Muscle layer of colon (tissue), 2 donors: Measurements from ENCODE around the gene KLHL28.

ENCODE experiments used
- H3K27ac ChIP-seq: one replicate; pipeline ENCODE4 v1.7.0; 2013; ENCODE audit warnings: low read depth, mild to moderate bottlenecking, low read length, moderate library complexity
- H3K27me3 ChIP-seq, 2 donors: one replicate each; pipeline ENCODE4 v1.7.0; 2013; ENCODE audit warnings: low read length in 2 of 2, mild to moderate bottlenecking in 2 of 2; ENCODE audit not compliant: insufficient read depth in 2 of 2, control insufficient read depth in 1 of 2
- H3K36me3 ChIP-seq: one replicate; pipeline ENCODE4 v1.7.0; 2013; ENCODE audit warnings: mild to moderate bottlenecking, low read length; ENCODE audit not compliant: insufficient read depth
- H3K4me1 ChIP-seq: one replicate; pipeline ENCODE4 v1.7.0; 2013; ENCODE audit warnings: mild to moderate bottlenecking, low read length; ENCODE audit not compliant: insufficient read depth
- H3K4me3 ChIP-seq, 2 donors: one replicate each; pipeline ENCODE4 v1.7.0; 2013; ENCODE audit warnings: low read length in 2 of 2, low read depth in 1 of 2, mild to moderate bottlenecking in 1 of 2, moderate library complexity in 1 of 2
- H3K9ac ChIP-seq: one replicate; pipeline ENCODE4 v1.7.0; 2013; ENCODE audit warnings: low read length
- H3K9me3 ChIP-seq: one replicate; pipeline ENCODE4 v1.7.0; 2013; ENCODE audit warnings: mild to moderate bottlenecking, low read length
- donor health status: abdominal sarcoma.
- donor health status: Adenocarcinoma of cecum.

KLHL28 gene

DNA sequence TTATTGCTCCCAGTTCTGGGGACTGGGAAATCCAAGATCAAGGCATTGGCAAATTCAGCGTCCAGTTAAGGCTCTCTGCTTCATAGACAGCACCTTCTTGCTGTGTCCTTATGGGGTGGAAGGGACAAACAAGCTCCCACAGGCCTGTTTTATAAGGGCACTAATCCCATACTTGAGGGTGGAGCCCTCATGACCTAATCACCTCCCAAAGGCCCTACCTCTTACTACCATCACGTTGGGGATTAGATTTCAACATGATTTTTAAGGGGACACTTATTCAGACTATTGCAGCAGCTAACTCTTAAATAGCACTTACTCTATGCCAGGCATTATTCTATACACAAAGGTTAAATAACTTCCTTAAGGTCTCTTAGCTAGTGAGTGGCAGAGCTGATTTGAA is 17.5 kb upstream of the KLHL28 start:
- Histone ChIP-seq H3K4me3 (no peak overlapping the region), H3K9me3 (no peaks in the 10 kb centered on the region), H3K36me3 (no peaks in the 10 kb centered on the region), H3K4me1 (peaks cover 4% of the 10 kb centered on the region), H3K9ac (no peak overlapping the region), H3K27ac (no peak overlapping the region), H3K27me3 (no peaks in the 10 kb centered on the region)

DNA sequence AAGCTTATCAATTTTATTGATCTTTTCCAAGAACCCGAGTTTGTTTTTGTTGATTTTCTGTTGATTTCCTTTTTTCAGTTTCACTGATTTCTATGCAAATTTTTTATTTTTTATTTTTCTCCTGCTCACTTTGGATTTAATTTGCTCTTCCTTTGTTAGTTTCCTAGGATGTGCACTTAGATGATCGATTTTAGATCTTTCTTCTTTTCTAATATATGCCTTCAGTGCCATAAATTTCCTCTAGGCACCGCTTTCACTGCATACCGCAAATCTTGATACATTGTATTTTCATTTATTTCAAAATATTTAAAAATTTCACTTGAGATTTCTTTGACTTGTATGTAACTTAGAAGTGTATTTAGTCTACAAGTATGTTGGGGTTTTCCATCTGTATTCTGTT is 9.7 kb upstream of the KLHL28 start:
- Histone ChIP-seq H3K4me3 (no peak overlapping the region), H3K36me3 (no peaks in the 10 kb centered on the region), H3K27ac (no peak overlapping the region), H3K9ac (no peak overlapping the region), H3K9me3 (no peaks in the 10 kb centered on the region), H3K27me3 (no peaks in the 10 kb centered on the region), H3K4me1 (peaks cover 10% of the 10 kb centered on the region)

DNA sequence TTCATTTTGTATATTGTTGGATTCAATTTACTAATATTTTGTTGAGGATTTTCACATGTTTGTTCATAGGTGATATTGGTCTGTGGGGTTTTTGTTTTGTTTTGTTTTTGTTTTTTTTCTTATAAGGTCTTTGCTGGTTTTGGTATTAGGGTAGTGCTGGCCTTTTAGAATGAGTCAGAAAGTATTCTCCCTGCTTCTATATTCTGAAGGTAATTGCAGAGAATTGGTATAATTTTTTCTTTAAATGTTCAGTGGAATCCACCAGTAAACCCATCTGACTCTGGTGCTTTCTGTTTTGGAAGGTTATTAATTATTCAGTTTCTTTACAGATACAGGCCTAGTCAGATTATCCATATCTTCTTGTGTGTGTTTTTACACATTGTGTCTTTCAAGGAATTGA is 9.2 kb upstream of the KLHL28 start:
- Histone ChIP-seq H3K4me1 (peaks cover 10% of the 10 kb centered on the region), H3K27ac (no peak overlapping the region), H3K27me3 (no peaks in the 10 kb centered on the region), H3K4me3 (no peak overlapping the region), H3K9me3 (no peaks in the 10 kb centered on the region), H3K36me3 (no peaks in the 10 kb centered on the region), H3K9ac (no peak overlapping the region)

DNA sequence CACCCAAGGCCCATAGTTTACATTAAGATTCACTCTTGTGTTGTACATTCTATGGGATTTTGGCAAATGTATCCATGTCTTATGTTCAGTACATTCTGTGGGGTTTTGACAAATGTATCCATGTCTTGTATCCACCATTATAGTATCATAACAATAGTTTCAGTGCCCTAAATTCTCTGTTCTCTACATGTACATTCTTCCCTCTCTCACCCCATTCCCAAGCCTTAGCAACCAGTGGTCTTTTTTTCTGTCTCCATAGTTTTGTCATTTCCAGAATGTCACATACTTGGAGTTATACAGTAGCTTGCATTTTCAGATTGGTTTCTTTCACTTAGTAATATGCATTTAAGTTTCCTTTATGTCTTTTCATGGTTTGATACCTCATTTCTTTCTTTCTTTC is 7.0 kb upstream of the KLHL28 start:
- Histone ChIP-seq H3K27ac (no peak overlapping the region), H3K9ac (no peak overlapping the region), H3K36me3 (no peaks in the 10 kb centered on the region), H3K4me3 (peak overlapping the region in 1 of 2 donors; percentile 8), H3K27me3 (no peaks in the 10 kb centered on the region), H3K4me1 (peaks cover 15% of the 10 kb centered on the region), H3K9me3 (no peaks in the 10 kb centered on the region)

DNA sequence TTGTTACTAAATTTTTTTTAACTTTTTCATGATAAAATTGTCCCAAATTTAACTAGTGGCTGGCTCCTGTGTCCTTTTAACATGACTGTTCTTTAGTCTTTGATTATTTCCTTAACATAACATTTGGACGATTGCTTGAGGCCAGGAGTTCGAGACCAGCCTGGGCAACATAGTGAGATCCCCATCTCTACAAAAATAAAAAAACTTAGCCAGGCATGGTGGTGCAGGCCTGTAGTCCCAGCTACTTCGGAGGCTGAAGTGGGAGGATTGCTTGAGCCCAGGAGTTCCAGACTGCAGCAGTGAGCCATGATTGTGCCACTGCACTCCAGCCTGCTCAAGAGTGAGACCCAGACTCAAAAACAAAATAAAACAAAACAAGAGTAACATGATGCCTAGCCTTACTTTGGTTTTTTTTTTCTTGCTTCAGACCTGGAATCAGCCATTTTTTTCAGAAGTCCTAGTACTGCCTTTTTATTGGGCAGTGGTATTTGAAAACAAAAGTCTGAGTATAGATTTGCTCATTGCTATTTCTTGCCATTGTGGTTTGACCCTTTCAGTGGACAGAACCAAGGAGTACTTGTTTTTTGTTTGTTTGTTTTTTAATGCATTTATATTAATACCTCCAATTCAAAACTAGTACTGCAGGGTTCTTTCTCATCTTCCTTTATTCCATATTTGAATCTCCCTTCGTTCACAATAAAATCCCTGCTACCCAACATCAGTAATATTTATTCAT is 5.0 kb upstream of the KLHL28 start:
- Histone ChIP-seq H3K9ac (no peak overlapping the region), H3K4me1 (peaks cover 21% of the 10 kb centered on the region), H3K27me3 (no peaks in the 10 kb centered on the region), H3K27ac (no peak overlapping the region), H3K9me3 (no peaks in the 10 kb centered on the region), H3K36me3 (no peaks in the 10 kb centered on the region), H3K4me3 (peak overlapping the region in 1 of 2 donors; percentile 28)

DNA sequence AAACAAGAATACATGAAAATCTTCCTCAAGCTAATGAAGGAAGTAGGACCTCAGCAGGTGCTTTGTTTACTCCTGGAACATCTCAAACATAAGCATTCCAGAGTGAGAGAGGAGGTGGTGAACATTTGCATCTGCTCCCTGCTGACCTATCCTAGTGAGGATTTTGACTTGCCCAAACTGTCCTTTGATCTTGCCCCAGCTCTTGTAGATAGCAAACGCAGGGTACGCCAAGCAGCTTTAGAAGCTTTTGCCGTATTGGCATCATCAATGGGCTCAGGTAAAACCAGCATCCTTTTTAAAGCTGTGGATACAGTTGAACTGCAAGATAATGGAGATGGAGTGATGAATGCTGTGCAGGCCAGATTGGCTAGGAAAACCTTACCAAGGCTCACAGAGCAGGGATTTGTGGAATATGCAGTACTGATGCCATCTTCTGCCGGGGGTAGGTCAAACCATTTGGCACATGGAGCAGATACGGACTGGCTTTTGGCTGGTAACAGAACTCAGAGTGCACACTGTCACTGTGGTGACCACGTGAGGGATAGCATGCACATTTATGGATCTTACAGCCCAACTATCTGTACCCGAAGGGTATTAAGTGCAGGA is 2.1 kb upstream of the KLHL28 start:
- Histone ChIP-seq H3K27me3 (no peaks in the 10 kb centered on the region), H3K4me1 (peaks cover 35% of the 10 kb centered on the region), H3K27ac (peak overlapping the region; percentile 22), H3K36me3 (no peaks in the 10 kb centered on the region), H3K4me3 (peak overlapping the region; percentile 43 to 93), H3K9me3 (no peaks in the 10 kb centered on the region), H3K9ac (peak overlapping the region; percentile 20)

DNA sequence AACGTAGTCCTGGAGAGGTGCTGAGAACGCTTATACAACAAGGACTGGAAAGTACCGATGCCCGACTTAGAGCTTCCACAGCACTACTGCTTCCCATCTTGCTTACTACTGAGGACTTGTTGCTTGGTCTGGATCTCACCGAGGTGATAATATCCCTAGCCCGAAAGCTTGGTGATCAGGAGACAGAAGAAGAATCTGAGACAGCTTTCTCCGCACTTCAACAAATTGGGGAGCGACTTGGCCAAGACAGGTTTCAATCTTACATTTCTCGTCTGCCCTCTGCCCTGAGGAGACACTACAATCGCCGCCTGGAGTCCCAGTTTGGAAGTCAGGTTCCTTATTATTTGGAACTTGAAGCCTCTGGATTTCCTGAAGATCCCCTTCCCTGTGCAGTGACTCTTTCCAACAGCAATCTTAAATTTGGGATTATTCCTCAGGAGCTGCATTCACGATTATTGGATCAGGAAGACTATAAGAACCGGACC is 1.3 kb upstream of the KLHL28 start:
- peak overlapping the region; percentile 77 for H3K9ac ChIP-seq
- H3K4me1 ChIP-seq: peaks cover 40% of the 10 kb centered on the region
- no peaks in the 10 kb centered on the region for H3K27me3 ChIP-seq
- peak overlapping the region; percentile 88 for H3K27ac ChIP-seq
- H3K9me3 ChIP-seq: no peaks in the 10 kb centered on the region
- peak overlapping the region; percentile 66 to 93 for H3K4me3 ChIP-seq
- no peaks in the 10 kb centered on the region for H3K36me3 ChIP-seq

DNA sequence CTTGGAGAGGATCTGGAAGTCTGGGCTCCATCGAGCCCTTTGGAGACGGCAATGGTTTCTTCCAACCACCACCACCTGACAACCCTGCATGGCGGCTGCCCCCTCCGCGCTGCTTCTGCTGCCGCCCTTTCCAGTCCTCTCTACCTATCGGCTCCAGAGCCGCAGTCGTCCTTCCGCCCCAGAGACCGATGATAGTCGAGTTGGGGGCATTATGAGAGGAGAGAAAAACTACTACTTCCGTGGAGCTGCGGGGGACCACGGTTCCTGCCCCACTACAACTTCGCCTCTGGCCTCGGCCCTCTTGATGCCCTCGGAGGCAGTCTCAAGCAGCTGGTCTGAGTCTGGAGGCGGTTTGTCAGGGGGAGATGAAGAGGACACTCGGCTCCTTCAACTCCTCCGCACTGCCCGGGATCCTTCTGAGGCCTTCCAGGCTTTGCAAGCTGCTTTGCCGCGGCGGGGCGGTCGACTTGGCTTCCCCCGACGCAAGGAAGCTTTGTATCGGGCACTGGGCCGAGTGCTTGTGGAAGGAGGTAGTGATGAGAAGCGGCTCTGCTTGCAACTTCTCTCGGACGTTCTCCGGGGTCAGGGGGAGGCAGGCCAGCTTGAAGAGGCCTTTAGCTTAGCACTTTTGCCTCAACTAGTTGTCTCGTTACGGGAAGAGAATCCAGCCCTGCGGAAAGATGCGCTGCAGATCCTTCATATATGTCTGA is 742 bp upstream of the KLHL28 start:
- H3K27ac ChIP-seq: peak overlapping the region; percentile 88
- H3K36me3 ChIP-seq: no peaks in the 10 kb centered on the region
- H3K4me1 ChIP-seq: peaks cover 40% of the 10 kb centered on the region
- no peaks in the 10 kb centered on the region for H3K27me3 ChIP-seq
- H3K4me3 ChIP-seq: peak overlapping the region; percentile 66 to 93
- no peaks in the 10 kb centered on the region for H3K9me3 ChIP-seq
- peak overlapping the region; percentile 77 for H3K9ac ChIP-seq

DNA sequence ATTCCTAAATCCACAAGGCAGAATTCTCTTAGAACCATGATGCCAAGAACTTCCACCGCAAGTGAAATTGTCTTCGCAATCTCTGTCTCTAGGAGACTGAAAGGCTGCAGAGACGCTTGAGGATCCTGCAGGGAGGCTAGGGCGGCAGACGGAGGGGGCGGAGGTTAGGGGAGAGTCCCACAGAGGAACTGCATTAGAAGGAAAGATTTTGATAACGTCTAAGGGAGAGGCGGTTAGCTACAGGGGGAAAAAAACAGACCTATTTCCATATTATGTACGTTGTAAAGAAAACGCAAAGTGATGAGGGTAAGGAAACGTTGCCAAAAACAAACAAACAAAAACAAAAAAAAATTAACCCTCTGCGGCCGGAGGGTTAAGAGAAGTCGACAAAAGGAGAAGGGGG is 595 bp downstream of the KLHL28 start:
- Histone ChIP-seq H3K27ac (peak overlapping the region; percentile 87), H3K9me3 (no peaks in the 10 kb centered on the region), H3K4me1 (peaks cover 38% of the 10 kb centered on the region), H3K36me3 (no peaks in the 10 kb centered on the region), H3K9ac (peak overlapping the region; percentile 53), H3K27me3 (no peaks in the 10 kb centered on the region), H3K4me3 (peak overlapping the region; percentile 53 to 93)

DNA sequence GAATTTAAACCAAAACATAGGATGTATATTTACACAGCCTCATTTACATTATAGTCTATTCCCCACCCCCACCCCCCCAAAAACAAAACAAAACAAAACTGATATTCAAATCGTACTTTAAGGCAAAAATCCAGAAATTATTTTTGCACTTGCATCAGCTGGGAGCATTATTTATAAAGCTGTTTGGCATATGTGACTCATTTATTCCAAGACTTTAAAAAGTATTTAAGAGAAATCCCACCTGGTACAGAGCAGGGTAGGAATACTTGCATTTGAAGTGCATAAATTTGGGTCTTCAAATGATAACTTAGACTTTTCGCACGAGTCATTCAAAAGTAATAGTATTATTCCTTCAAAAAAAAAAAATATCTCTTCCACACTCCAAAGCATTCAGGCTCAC is 1.1 kb downstream of the KLHL28 start:
- Histone ChIP-seq H3K9me3 (no peaks in the 10 kb centered on the region), H3K9ac (peak overlapping the region; percentile 53), H3K27me3 (no peaks in the 10 kb centered on the region), H3K27ac (peak overlapping the region; percentile 87), H3K4me1 (peaks cover 36% of the 10 kb centered on the region), H3K4me3 (peak overlapping the region; percentile 53 to 93), H3K36me3 (no peaks in the 10 kb centered on the region)

DNA sequence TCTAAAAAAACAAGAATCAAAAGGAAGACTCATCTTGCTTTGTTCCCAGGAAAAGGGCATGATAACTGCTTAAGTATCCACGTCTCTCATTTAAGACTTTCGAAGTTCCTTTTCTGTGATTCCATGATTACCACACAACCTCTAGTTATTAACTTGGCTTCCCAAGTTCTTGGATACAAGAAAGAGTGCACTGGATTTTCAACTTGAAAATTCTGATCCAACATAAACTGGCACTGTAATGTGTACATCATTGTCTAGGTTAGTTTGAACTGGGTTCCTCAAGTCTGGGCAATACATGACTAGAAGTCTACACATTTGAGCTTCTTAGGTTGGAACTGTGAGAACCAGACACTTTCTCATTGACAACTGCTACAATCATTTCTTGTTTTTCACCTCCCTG is 1.6 kb downstream of the KLHL28 start:
- Histone ChIP-seq H3K9ac (no peak overlapping the region), H3K4me1 (peaks cover 34% of the 10 kb centered on the region)

More for the DNA sequence above, 1.6 kb downstream of the KLHL28 start:
- Histone ChIP-seq H3K9me3 (no peaks in the 10 kb centered on the region), H3K27ac (no peak overlapping the region), H3K27me3 (no peaks in the 10 kb centered on the region), H3K4me3 (peak overlapping the region; percentile 6 to 93), H3K36me3 (no peaks in the 10 kb centered on the region)
